IMR-90 (cell line): ENCODE measurements around the gene BCL7A. TPM values are rescaled to one million over a fixed set of nuclear protein-coding genes. Genes with fewer than 3 reads are reported as not detected.

Source experiments
- ATAC-seq: fragments of 200-7000 bp; cut with Tn5 transposase; 2 replicates; pipeline ENCODE4 v1.9.1; 2020; ENCODE audit warnings: low read depth, mild to moderate bottlenecking, moderate library complexity
- BruUV-seq: library from RNA; stranded (reverse); fragments of 400-500 nt; replicated peaks from 2 replicates; lab custom pipeline; 2021; lab: Mats Ljungman, UMichigan
- CTCF ChIA-PET: fragments of 300-600 bp; formaldehyde crosslinking; extraction: SDS; loops from one replicate; lab custom pipeline; 2021; ENCODE audit warnings: antibody characterized with exemption; lab: Yijun Ruan, JAX
- POLR2A ChIA-PET: fragments of 300-600 bp; sonication (Branson Sonifier 250); formaldehyde crosslinking; loops from one replicate; lab custom pipeline; 2022; ENCODE audit warnings: antibody characterized with exemption; ENCODE audit not compliant: unreplicated experiment; lab: Charles Lee
- DNase-seq: peaks from one replicate; pipeline ENCODE4 v3.0.0; 2013
- H2AFZ ChIP-seq: replicated peaks from 2 replicates; pipeline ENCODE3; 2013; ENCODE audit warnings: low read length, mild to moderate bottlenecking; ENCODE audit not compliant: poor library complexity
- H2AK5ac ChIP-seq: 2 replicates; pipeline ENCODE4 v1.6.1; 2013; ENCODE audit warnings: low read depth, low read length, inconsistent platforms
- H2AK9ac ChIP-seq: replicated peaks from 2 replicates; pipeline ENCODE3; 2013; ENCODE audit warnings: mild to moderate bottlenecking, low read depth, low read length, moderate library complexity; ENCODE audit not compliant: poor library complexity
- H2BK120ac ChIP-seq: 2 replicates; pipeline ENCODE4 v1.6.1; 2013; ENCODE audit warnings: low read depth, low read length, inconsistent platforms
- H2BK15ac ChIP-seq: 3 replicates; pipeline ENCODE4 v1.6.1; 2013; ENCODE audit warnings: low read depth, low read length, inconsistent platforms
- H2BK20ac ChIP-seq: 2 replicates; pipeline ENCODE4 v1.6.1; 2013; ENCODE audit warnings: low read depth, mild to moderate bottlenecking, inconsistent platforms, low read length, moderate library complexity
- H2BK5ac ChIP-seq: 2 replicates; pipeline ENCODE4 v1.6.1; 2013; ENCODE audit warnings: mild to moderate bottlenecking, low read depth, low read length, inconsistent platforms; ENCODE audit not compliant: poor library complexity, severe bottlenecking
- H3K14ac ChIP-seq: replicated peaks from 2 replicates; pipeline ENCODE4 v1.6.1; 2013; ENCODE audit warnings: low read depth, low read length, inconsistent platforms
- H3K18ac ChIP-seq: 2 replicates; pipeline ENCODE4 v1.6.1; 2013; ENCODE audit warnings: low read depth, low read length, control low read depth
- H3K23ac ChIP-seq: 2 replicates; pipeline ENCODE4 v1.6.1; 2013; ENCODE audit warnings: low read depth, low read length, inconsistent platforms
- H3K27ac ChIP-seq: 2 replicates; pipeline ENCODE4 v1.5.1; 2013; ENCODE audit warnings: mild to moderate bottlenecking, control low read depth, low read length; ENCODE audit not compliant: insufficient read depth
- H3K27me3 ChIP-seq: 2 replicates; pipeline ENCODE4 v1.6.1; 2013; ENCODE audit warnings: low read length; ENCODE audit not compliant: control insufficient read depth, insufficient read depth
- H3K36me3 ChIP-seq: 2 replicates; pipeline ENCODE4 v1.6.1; 2013; ENCODE audit warnings: low read length, mixed read lengths; ENCODE audit not compliant: control insufficient read depth, insufficient read depth
- H3K4ac ChIP-seq: 2 replicates; pipeline ENCODE4 v1.6.1; 2013; ENCODE audit warnings: low read depth, low read length, inconsistent platforms
- H3K4me1 ChIP-seq: 2 replicates; pipeline ENCODE4 v1.6.1; 2013; ENCODE audit warnings: low read length, mixed read lengths; ENCODE audit not compliant: control insufficient read depth, insufficient read depth
- H3K4me2 ChIP-seq: 2 replicates; pipeline ENCODE4 v1.6.1; 2013; ENCODE audit warnings: low read depth, mild to moderate bottlenecking, control low read depth, low read length, moderate library complexity
- H3K4me3 ChIP-seq: 2 replicates; pipeline ENCODE4 v1.5.1; 2013; ENCODE audit warnings: low read depth, mild to moderate bottlenecking, control low read depth, low read length, moderate library complexity; ENCODE audit not compliant: insufficient read depth
- H3K56ac ChIP-seq: 2 replicates; pipeline ENCODE4 v1.6.1; 2013; ENCODE audit warnings: low read length, inconsistent platforms; ENCODE audit not compliant: insufficient read depth; ENCODE audit errors: extremely low read depth
- H3K79me1 ChIP-seq, 2 experiments: 2 replicates each; pipeline ENCODE4 v1.6.1; 2013; ENCODE audit warnings: low read length in 2 of 2, inconsistent platforms in 1 of 2, low read depth in 1 of 2
- H3K9ac ChIP-seq: 2 replicates; pipeline ENCODE4 v1.6.1; 2013; ENCODE audit warnings: low read depth, low read length, control low read depth
- H3K9me1 ChIP-seq: 2 replicates; pipeline ENCODE4 v1.6.1; 2013; ENCODE audit warnings: low read length, inconsistent platforms; ENCODE audit not compliant: insufficient read depth
- H3K9me3 ChIP-seq: 2 replicates; pipeline ENCODE4 v1.6.1; 2013; ENCODE audit warnings: low read length; ENCODE audit not compliant: control insufficient read depth, insufficient read depth
- H4K20me1 ChIP-seq: 2 replicates; pipeline ENCODE4 v1.6.1; 2013; ENCODE audit warnings: low read length, inconsistent platforms; ENCODE audit not compliant: insufficient read depth
- H4K5ac ChIP-seq: 2 replicates; pipeline ENCODE4 v1.6.1; 2013; ENCODE audit warnings: mild to moderate bottlenecking, low read depth, low read length, control low read depth
- H4K8ac ChIP-seq, 2 experiments: 2 replicates each; pipeline ENCODE4 v1.6.1; 2013; ENCODE audit warnings: low read depth in 2 of 2, low read length in 2 of 2, control low read depth in 1 of 2, inconsistent platforms in 1 of 2
- H4K91ac ChIP-seq: 2 replicates; pipeline ENCODE4 v1.6.1; 2013; ENCODE audit warnings: low read depth, low read length, inconsistent platforms; ENCODE audit not compliant: insufficient read depth
- BHLHE40 ChIP-seq: fragments of 150-350 bp; IDR thresholded peaks from 2 replicates; pipeline ENCODE4 v1.6.1; 2016; ENCODE audit warnings: mild to moderate bottlenecking, low read depth, low read length
- CHD1 ChIP-seq: IDR thresholded peaks from 2 replicates; pipeline ENCODE4 v1.6.1; 2012; ENCODE audit warnings: low read depth, low read length, improper control_type of control experiment
- CTCF ChIP-seq: conservative IDR thresholded peaks from 2 replicates; pipeline ENCODE4 v1.5.1; 2012; ENCODE audit warnings: mild to moderate bottlenecking, low read depth, low read length, improper control_type of control experiment
- ELK1 ChIP-seq: fragments of 150-350 bp; IDR thresholded peaks from 2 replicates; pipeline ENCODE4 v1.6.1; 2016; ENCODE audit warnings: low read depth, mild to moderate bottlenecking, low read length, moderate library complexity, borderline replicate concordance
- FOS ChIP-seq: fragments of 150-350 bp; IDR thresholded peaks from 2 replicates; pipeline ENCODE4 v1.6.1; 2016; ENCODE audit warnings: low read depth, low read length
- MAFK ChIP-seq: IDR thresholded peaks from 2 replicates; pipeline ENCODE4 v1.6.1; 2012; ENCODE audit warnings: low read depth, low read length, improper control_type of control experiment
- MAZ ChIP-seq: IDR thresholded peaks from 2 replicates; pipeline ENCODE4 v1.6.1; 2012; ENCODE audit warnings: low read depth, mild to moderate bottlenecking, low read length, improper control_type of control experiment, moderate library complexity, borderline replicate concordance
- MXI1 ChIP-seq: IDR thresholded peaks from 2 replicates; pipeline ENCODE4 v1.6.1; 2012; ENCODE audit warnings: low read depth, mild to moderate bottlenecking, low read length, moderate library complexity, borderline replicate concordance
- NFE2L2 ChIP-seq: fragments of 150-350 bp; IDR thresholded peaks from 2 replicates; pipeline ENCODE4 v1.6.1; 2016; ENCODE audit warnings: low read depth, mild to moderate bottlenecking, low read length
- POLR2A ChIP-seq: IDR thresholded peaks from 2 replicates; pipeline ENCODE4 v1.6.1; 2012; ENCODE audit warnings: mild to moderate bottlenecking, low read depth, low read length
- RAD21 ChIP-seq: IDR thresholded peaks from 2 replicates; pipeline ENCODE4 v1.6.1; 2012; ENCODE audit warnings: low read length, improper control_type of control experiment
- RFX5 ChIP-seq: IDR thresholded peaks from 2 replicates; pipeline ENCODE4 v1.8.0; 2012; ENCODE audit warnings: low read depth, mild to moderate bottlenecking, low read length, moderate library complexity
- SMC3 ChIP-seq: fragments of 150-350 bp; IDR thresholded peaks from 2 replicates; pipeline ENCODE4 v1.6.1; 2016; ENCODE audit warnings: low read depth, mild to moderate bottlenecking, antibody characterized with exemption, low read length, moderate library complexity
- WGBS, 2 experiments: methylation state at CpG; one replicate each; pipeline versions ENCODE4 v1.1.5 to v1.1.7; 2013; ENCODE audit warnings: missing lambda C conversion rate in 2 of 2; ENCODE audit not compliant: insufficient read length in 1 of 2; ENCODE audit errors: extremely low coverage in 2 of 2; 5-methylcytosine and 5-hydroxymethylcytosine counted together
- dilution Hi-C: fragments of 300-500 bp; cut with HindIII; formaldehyde crosslinking; loops from one replicate; pipeline ENCODE4 v1.14.3; 2018; ENCODE audit warnings: low sequenced_read_pairs; ENCODE audit not compliant: unreplicated experiment
- in situ Hi-C: fragments of 300-500 bp; cut with MboI; formaldehyde crosslinking; loops from 3 replicates; pipeline ENCODE4 v1.14.3; 2019; ENCODE audit warnings: low sequenced_read_pairs, inconsistent platforms, mixed read lengths
- intact Hi-C: fragments of 100-400 bp; cut with micrococcal nuclease; formaldehyde crosslinking; loops from 2 replicates; pipeline ENCODE4 v1.10.0; 2022
- polyA plus RNA-seq, 3 experiments: library from polyadenylated mRNA; depleted of rRNA; stranded (reverse); fragments of >200 nt; gene quantifications; 2 replicates each; pipeline ENCODE4 v1.2.3, GENCODE V29; 2012; ENCODE audit warnings: low replicate concordance in 1 of 3
- total RNA-seq: library from RNA; depleted of rRNA; stranded (reverse); fragments of >200 nt; gene quantifications from 2 replicates; pipeline ENCODE4 v1.2.3, GENCODE V29; 2012

The BCL7A gene
- total and polyA plus RNA-seq, 2 of the 4 experiments (the other 2 are of a cell fraction) = 5.6 to 7.9 TPM

- no peak for TF ChIP-seq CHD1
These were observed 15.3 kb upstream of the BCL7A start (continued) for GRCh38 chr12:122006186-122006926.

GRCh38 chr12:122009741-122010140 is 11.9 kb upstream of the BCL7A start:
- H3K9me3 ChIP-seq = no peaks in the 10 kb centered on the region
- no peak overlapping the region for H3K4ac ChIP-seq
- H3K27ac ChIP-seq = no peak overlapping the region
- H2BK15ac ChIP-seq = no peak overlapping the region
- H3K56ac ChIP-seq = no peak overlapping the region
- no peak overlapping the region for H3K4me2 ChIP-seq
- H4K5ac ChIP-seq = no peak overlapping the region
- no peak overlapping the region for H2BK20ac ChIP-seq
- H2AK9ac ChIP-seq = no peak overlapping the region
- no peak for DNase-seq
- no peak overlapping the region for H2AK5ac ChIP-seq
- no peaks in the 10 kb centered on the region for H3K27me3 ChIP-seq
- H4K91ac ChIP-seq = no peak overlapping the region
- in situ Hi-C loops (no loop called here), intact Hi-C loops (no loop called here), dilution Hi-C loops (no loop called here)
- no peak overlapping the region for H2BK5ac ChIP-seq
- POLR2A ChIA-PET = no interaction called here
- no peak overlapping the region for H3K4me3 ChIP-seq
- H3K79me1 ChIP-seq = no peaks in the 10 kb centered on the region
- no peak overlapping the region for H2BK120ac ChIP-seq
- H3K9ac ChIP-seq = no peak overlapping the region
- H3K9me1 ChIP-seq = no peaks in the 10 kb centered on the region
- TF ChIP-seq MAZ (no peak), NFE2L2 (no peak), RAD21 (no peak), BHLHE40 (no peak), RFX5 (no peak), POLR2A (no peak), MXI1 (no peak), ELK1 (no peak), FOS (no peak), CTCF (no peak), SMC3 (no peak), MAFK (no peak)
- WGBS, 2 experiments = no CpG with 5 or more reads among the region's 9 CpGs
- no peaks in the 10 kb centered on the region for H3K36me3 ChIP-seq
- ATAC-seq = no peak
- H3K23ac ChIP-seq = no peak overlapping the region
- CTCF ChIA-PET = no interaction called here
- no peak overlapping the region for H2AFZ ChIP-seq
- no peak overlapping the region for H4K8ac ChIP-seq
- H3K14ac ChIP-seq = no peak overlapping the region
- no peak overlapping the region for H3K18ac ChIP-seq
- no TSS peak for BruUV-seq
- H4K20me1 ChIP-seq = no peaks in the 10 kb centered on the region
- peaks cover 1% of the 10 kb centered on the region for H3K4me1 ChIP-seq
